ENCODE measurements around the gene TAF7L. TPM values are rescaled to one million over a fixed set of nuclear protein-coding genes. Genes with fewer than 3 reads are reported as not detected.

The TAF7L gene
- total RNA-seq, 2 experiments from 2014 or later: not detected

DNA sequence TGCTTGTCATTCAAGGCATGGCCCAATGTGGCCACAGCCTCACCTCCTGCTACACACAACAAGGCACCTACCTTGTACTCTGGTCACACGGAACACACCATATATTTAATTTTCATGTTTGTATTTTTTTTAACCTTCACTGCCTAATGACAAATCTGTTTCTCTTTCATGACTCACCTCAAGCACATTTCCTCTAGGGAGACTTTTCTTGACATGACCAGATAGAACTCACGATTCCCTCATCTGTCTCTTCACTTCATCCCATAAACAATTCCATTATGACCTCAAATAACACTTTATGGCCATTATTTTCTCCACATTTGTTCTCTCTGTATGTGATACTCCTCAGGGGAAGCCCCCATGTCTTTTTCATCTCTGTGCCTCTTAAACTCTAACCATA is 60.5 kb downstream of the TAF7L start:
- Mint-ChIP-seq H3K27ac (no peak overlapping the region), H3K4me3 (no peak overlapping the region), H3K27me3 (no peaks in the 10 kb centered on the region), H3K36me3 (ENCODE audit: low read depth) (no peaks in the 10 kb centered on the region), H3K9me3 (no peaks in the 10 kb centered on the region), H3K4me1 (ENCODE audit: low read depth) (no peaks in the 10 kb centered on the region)
- ATAC-seq (ENCODE audit: poor library complexity) (no peak), DNase-seq (no peak)
- no peak overlapping the region for H3K27ac ChIP-seq (ENCODE audit: low read depth in 1 of 2, low read length in 2 of 2)
- ChIA-PET CTCF (no interaction called here), POLR2A (no interaction called here)
- no peaks in the 10 kb centered on the region for H3K9me3 ChIP-seq (ENCODE audit: control insufficient read depth in 1 of 2, insufficient read depth in 1 of 2, low read length in 2 of 2)
- H3K27me3 ChIP-seq (ENCODE audit: control insufficient read depth in 1 of 2, insufficient read depth in 2 of 2, low read length in 2 of 2): no peaks in the 10 kb centered on the region
- no peaks in the 10 kb centered on the region for H3K4me1 ChIP-seq (ENCODE audit: insufficient read depth, low read length)
- H3K4me3 ChIP-seq (ENCODE audit: low read length): no peak overlapping the region
- no peaks in the 10 kb centered on the region for H3K36me3 ChIP-seq (ENCODE audit: insufficient read depth, low read length)
- intact Hi-C loops (cut with DNase I, micrococcal nuclease): no loop called here
- TF ChIP-seq CTCF (IDR thresholded peaks at IDR 0.05): no peak

GRCh38 chrX:101229170-101229569 is 62.0 kb downstream of the TAF7L start:
- Mint-ChIP-seq H3K4me1 (ENCODE audit: low read depth) (no peaks in the 10 kb centered on the region), H3K36me3 (ENCODE audit: low read depth) (no peaks in the 10 kb centered on the region), H3K27me3 (no peaks in the 10 kb centered on the region), H3K27ac (no peak overlapping the region), H3K4me3 (no peak overlapping the region), H3K9me3 (no peaks in the 10 kb centered on the region)
- TF ChIP-seq CTCF (IDR thresholded peaks at IDR 0.05): no peak
- H3K36me3 ChIP-seq (ENCODE audit: insufficient read depth, low read length): no peaks in the 10 kb centered on the region
- no peaks in the 10 kb centered on the region for H3K27me3 ChIP-seq (ENCODE audit: control insufficient read depth in 1 of 2, insufficient read depth in 2 of 2, low read length in 2 of 2)
- H3K4me1 ChIP-seq (ENCODE audit: insufficient read depth, low read length): no peaks in the 10 kb centered on the region
- no peaks in the 10 kb centered on the region for H3K9me3 ChIP-seq (ENCODE audit: control insufficient read depth in 1 of 2, insufficient read depth in 1 of 2, low read length in 2 of 2)
- no peak overlapping the region for H3K27ac ChIP-seq (ENCODE audit: low read depth in 1 of 2, low read length in 2 of 2)
- intact Hi-C loops (cut with DNase I, micrococcal nuclease): no loop called here
- CTCF ChIA-PET: no interaction called here
- POLR2A ChIA-PET: no interaction called here
- no peak overlapping the region for H3K4me3 ChIP-seq (ENCODE audit: low read length)
- DNase-seq (no peak), ATAC-seq (ENCODE audit: poor library complexity) (no peak)

GRCh38 chrX:101223226-101223625 is 67.9 kb downstream of the TAF7L start:
- intact Hi-C loops (cut with DNase I, micrococcal nuclease): no loop called here
- H3K4me3 Mint-ChIP-seq: no peak overlapping the region
- H3K36me3 Mint-ChIP-seq (ENCODE audit: low read depth): no peaks in the 10 kb centered on the region
- no peak for ATAC-seq (ENCODE audit: poor library complexity)
- no peak for TF ChIP-seq CTCF (IDR thresholded peaks at IDR 0.05)
- no peak overlapping the region for H3K4me3 ChIP-seq (ENCODE audit: low read length)
- no peaks in the 10 kb centered on the region for H3K27me3 ChIP-seq (ENCODE audit: control insufficient read depth in 1 of 2, insufficient read depth in 2 of 2, low read length in 2 of 2)
- no peaks in the 10 kb centered on the region for H3K36me3 ChIP-seq (ENCODE audit: insufficient read depth, low read length)
- H3K27ac ChIP-seq (ENCODE audit: low read depth in 1 of 2, low read length in 2 of 2): no peak overlapping the region
- H3K4me1 ChIP-seq (ENCODE audit: insufficient read depth, low read length): no peaks in the 10 kb centered on the region
- POLR2A ChIA-PET: no interaction called here
- CTCF ChIA-PET: no interaction called here
- peaks cover 9% of the 10 kb centered on the region for H3K4me1 Mint-ChIP-seq (ENCODE audit: low read depth)
- H3K9me3 ChIP-seq (ENCODE audit: control insufficient read depth in 1 of 2, insufficient read depth in 1 of 2, low read length in 2 of 2): no peaks in the 10 kb centered on the region
- H3K9me3 Mint-ChIP-seq: no peaks in the 10 kb centered on the region
- no peak overlapping the region for H3K27ac Mint-ChIP-seq
- no peak for DNase-seq
- H3K27me3 Mint-ChIP-seq: no peaks in the 10 kb centered on the region

Measured in CD4-positive, alpha-beta T cell (primary cell).